Measurements from ENCODE around the gene HDAC7.

HDAC7 gene

DNA sequence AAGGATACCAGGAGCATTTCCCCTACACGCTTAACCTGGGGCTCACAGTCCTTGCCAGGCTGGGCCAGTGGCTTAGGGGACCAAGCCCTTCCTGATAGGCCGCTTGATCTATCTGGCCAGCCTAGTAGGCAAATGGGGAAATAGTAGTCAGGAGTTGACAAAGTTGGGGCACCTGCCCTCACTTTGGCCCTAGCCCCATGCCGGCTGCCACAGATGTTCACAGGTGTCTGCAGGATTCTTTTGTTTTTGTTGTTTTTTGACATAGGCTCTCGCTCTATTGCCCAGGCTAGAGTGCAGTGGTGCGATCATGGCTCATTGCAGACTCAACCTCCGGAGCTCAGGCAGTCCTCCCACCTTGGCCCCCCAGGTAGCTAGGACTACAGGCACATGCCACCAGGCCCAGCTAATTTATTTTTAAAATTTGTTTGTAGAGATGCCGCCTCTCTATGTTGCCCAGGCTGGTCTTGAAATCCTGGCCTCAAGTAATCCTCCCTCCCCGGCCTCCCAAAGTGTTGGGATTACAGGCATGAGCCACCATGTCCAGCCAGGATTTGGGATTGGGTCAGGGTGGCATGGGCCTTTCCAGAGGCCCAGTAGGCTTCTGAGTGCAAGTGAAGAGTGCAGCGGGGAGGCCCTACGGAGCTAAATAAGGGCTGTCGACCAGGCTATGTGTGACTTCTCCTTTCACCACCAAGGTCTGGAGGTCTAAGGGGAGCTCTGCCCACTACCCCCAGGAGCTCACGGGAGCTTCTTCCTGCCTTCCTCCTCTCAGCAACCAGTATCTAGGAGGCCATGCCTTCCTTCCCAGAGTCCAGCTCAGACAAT, 15.5 kb upstream of the HDAC7 start:
- DNase-seq, result no peak
- intact Hi-C loops (cut with DNase I), result loop anchor here (5.0 kb wide), 3 partner anchors 38 to 183 kb away; no protein-coding TSS in a partner anchor

DNA sequence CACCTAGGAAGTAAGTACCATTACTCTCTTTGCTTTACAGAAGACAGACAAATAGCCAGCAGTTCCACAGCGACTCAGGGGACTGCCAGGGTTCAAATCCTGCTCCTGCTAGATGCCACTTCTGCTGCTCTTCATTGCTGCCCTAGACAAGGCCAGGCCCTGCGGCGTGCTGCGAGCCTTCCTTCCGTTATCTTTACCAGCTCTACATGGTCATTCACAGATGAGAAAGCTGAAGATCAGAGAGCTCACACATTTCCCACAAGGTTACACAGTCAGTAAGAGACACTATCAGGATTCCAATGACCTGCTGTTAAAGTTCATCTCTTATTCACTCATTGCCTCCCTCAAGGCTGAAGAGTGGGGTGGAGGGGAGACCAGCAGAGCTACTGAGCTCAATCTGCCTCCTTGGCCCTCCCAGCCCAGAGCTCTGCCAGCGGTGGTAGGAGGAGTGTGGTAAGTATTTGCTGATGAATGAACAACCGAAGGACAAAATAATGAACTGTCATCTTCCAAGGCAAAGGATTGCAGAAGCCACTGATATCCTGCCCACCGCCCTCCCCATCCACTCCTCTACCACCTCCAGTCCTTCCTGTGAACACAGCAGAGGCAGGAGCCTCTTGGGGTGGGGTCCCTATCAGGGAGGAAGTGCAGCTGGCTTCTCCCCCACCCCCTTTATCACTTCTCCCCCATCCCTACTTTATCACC, 14.6 kb upstream of the HDAC7 start:
- no peak for DNase-seq
- intact Hi-C loops (cut with DNase I), result no loop called here

DNA sequence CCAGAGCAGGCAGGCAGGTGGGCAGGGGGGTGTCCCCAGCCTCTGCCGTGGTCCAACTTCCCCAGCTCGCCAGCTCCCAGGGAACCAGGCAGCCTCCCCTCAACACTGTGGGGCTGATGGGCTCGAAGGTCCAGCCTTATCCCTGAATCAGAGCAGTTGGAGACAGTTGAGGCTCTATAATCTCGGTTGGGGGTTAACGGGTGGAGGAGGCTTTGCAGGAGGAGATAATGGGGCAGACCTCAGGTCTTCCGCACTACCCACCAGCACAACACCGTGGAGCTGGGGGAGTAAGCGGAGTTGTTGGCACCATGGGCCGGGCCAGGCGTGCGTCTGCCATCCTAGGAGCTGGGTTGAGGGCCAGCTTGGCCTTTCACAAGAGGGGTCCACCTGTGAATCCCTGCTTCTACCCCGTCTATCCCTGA, 13.9 kb upstream of the HDAC7 start:
- intact Hi-C loops (cut with DNase I), result no loop called here
- DNase-seq, result no peak

DNA sequence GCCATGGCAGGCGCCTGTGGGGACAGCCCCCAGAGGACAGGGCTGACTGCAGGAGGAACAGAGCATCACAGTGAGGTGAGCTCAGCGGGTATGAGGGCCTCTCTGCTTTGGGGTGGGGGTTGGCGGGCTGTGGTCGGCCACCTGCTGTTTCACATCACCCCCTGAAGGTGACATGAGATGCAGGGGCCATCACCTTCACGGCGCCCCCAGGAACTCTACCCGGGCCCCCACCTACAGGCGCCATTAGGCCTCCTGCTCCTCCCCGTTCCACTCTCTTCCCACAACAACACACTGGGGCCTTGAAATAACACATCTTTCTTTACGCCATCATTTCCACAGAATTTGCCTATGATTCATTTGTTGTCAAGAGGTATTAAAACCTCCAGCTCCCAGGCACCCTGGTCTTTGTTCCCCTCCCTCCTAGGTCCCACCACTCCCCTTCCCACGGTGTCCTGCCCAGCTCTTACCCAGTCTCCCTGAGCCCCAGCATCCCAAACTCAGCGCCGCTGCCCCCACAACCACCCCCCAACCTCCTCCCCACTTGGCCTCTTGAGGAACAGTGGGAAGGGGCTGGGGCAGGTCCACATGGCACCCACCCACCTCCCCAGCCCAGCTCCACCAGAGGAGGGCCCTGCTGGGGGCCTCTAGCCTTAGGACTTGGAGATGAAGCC, 12.7 kb upstream of the HDAC7 start:
- intact Hi-C loops (cut with DNase I), result no loop called here
- DNase-seq, result no peak

DNA sequence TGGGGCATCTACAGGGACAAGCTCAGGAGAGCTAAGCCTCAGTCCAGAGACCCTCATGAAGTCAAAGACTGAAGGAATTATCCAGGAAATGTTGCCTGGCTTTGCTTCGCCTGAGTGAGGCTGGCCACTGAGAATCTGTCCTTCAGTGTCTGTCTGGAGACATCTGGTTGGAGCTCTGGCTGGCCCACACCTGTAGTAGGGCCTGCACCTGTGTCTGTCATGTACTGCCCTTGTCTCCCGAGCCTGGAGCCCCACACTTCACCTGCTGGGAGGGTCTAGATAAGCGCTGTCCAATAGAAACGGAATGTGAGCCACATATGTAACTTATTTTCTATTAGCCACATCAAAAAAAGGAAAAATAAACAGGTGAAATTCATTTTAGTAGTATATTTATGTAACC, 9.9 kb upstream of the HDAC7 start:
- DNase-seq, result no peak
- intact Hi-C loops (cut with DNase I), result no loop called here

DNA sequence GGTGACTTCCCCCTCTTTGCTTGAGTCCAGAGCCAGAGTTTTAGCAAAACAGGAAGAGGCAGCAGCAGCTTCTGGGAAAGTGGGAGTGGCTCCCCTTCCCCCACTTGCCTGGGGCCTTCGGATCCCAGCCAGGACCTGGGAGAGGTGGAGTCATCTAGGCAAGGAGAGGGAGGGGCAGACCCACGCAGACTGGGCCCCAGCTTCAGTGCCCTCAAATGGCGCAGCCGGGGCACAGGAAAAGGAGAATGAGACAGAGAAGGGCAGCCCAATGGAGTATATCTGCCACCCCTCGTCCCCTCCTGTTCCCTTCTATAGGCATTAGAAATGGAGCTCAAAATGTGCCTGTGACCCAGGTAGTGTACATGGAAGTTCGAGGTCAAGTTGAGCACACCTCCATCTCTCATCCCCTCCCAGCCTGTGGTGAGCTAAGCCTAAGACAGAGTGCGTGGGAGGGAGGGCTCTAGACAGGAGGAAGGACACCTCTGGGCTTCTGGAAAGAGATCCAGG, 9.3 kb upstream of the HDAC7 start:
- peak in 3 of 42 donors; percentile 17 to 43 (median 20) for DNase-seq
- intact Hi-C loops (cut with DNase I), result no loop called here

DNA sequence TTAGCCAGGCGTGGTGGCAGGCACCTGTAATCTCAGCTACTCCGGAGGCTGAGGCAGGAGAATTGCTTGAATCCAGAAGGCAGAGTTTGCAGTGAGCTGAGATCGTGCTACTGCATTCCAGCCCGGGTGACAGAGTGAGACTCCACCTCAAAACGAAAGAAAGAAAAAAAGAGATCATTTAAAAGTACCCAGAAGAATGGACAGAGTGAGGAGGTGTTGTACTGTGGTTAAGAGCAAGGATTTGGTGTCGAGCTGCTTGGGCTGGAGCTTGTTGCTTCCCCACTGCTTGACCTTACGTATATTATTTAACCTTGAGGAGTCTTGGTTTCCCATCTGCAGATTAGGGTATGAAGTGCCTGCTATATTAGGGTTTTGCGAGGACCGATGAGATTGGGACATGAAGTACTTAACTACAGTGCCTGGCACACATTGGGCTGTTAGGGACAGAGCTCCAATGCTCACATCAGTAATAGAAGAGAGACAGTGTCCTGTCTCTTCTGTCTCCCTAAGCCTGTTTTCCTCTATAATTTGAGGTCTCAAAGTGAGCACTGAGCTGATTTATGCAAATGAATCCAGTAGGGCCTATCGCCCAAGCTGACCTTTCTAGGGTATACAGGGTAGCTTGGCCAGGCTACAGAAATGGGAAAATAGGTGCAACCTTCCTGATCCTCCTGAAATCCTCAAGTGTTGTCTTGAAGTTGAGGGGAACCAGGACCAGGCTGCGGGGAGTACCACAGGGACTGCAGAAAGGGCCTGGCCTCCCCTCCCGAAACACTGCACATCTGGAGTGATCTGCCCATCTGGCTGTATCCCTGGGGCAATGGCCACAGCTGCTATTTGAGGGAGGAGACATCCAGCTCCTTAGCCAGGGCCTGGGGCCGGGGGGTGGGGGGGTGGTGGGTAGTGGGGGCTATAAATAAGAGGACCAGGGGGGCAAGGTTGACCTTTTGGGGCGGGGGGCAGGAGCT, 8.6 kb upstream of the HDAC7 start:
- no peak for DNase-seq
- intact Hi-C loops (cut with DNase I), result no loop called here

DNA sequence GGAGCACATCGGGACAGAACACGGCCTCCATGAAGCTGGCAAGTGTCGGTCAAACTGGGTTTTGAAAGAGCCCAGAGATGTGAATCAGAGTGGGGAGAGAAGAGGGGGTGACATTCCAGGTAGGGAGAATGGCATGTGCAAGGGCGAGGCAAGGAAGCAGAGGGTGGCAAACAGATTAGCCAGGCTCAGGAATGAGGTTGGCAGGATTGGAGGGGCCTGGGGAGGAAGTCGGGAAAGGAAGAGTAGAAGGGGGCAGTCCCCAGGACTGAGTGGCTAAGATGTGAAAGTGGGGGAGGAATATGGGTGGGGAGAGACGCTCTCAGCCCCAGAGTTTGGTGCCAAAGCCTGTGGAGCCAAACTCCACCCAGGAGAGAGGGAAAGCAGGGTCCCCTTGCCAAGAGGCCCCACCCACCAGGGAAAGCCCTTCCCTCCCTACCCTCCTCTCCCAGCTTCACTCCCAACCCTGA, 5.5 kb upstream of the HDAC7 start:
- DNase-seq, result no peak
- intact Hi-C loops (cut with DNase I), result no loop called here

DNA sequence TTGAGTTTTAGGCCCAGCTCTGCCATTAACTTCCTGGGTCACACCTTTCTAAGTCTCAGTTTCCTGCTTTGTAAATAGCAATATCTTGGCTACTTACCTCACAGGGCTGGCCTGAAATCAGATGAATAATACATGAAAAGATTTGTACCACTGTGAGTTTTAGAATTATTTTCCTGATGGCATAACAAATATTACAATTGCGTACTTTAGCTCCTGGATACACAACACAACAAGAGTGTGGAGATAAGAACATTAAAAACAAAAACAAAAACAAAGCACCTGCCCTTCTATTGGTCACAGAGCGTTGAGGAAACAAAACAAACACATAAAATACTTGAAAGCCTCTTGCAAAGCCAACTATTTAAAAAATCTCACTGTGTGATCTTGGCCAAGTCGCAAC, 4.9 kb upstream of the HDAC7 start:
- intact Hi-C loops (cut with DNase I), result no loop called here
- DNase-seq, result no peak

DNA sequence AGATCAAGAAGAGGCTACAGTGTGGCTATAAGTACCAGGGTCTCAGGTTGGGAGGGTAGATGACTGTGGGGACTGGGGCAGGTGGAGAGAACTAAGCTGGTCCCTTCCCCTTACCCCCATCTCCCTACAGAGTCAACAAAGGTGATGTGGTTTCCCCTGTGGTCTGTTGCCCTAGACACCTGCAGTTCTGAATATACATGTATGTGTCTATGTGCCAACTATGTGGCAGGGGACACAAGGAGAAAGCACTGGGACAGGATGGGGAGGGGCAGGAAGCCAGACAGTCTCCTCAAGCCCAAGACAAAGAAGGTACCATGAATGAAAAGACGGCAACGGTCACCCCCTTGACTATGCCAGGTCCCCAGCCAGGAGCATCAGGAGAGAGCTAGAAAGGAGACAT, 4.5 kb upstream of the HDAC7 start:
- no peak for DNase-seq

DNA sequence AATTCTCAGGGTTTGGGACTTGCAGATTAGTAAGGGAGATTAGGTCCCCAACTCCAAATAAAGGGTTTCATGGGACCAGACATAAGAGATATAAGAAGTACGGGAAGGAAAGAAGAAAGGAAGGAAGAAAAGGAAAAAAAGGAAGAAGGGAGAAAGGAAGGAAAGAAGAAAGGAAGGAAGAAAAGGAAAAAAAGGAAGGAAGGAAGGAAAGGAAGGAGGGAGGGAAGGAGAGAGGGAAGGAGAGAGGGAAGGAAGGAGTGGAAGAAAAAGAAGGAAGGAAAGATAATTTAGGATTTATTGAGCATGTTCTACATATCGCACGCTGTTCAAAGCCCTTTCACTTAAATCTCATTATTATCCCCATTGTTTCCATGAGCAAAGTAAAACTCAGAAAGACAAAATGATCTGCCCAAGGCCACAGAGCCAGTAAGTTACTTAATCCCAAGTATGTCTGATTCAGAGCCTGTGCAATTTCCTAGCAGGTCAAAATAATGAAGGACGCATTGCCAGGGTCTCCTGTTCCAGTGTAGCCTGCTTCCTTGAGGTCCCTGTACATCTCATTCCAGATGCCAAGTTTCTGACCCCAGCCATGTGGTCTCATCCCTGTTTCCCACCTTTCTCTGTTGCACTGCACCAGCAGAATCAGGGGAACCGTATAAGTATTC, 3.9 kb upstream of the HDAC7 start:
- DNase-seq, result no peak
- intact Hi-C loops (cut with DNase I), result no loop called here

More for the DNA sequence above, 4.5 kb upstream of the HDAC7 start:
- intact Hi-C loops (cut with DNase I), result no loop called here

DNA sequence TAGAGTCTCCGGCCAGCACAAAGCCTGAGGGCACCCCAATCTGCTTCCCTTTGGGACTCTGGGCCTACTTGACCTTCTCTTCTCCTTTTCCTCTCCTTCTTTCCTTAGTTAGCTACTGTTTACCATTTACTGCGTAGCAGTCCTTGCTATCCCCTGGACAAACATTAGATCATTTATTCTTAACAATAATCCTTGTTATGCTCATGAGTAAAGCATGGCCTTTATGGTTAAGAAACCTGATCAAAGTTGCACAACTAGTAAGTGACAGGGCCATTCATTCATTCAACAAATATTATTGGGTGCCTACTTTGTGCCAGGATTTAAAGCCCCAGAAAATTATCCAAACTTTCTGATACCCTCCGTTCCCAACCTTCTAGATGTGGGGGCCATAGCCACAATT, 3.2 kb upstream of the HDAC7 start:
- intact Hi-C loops (cut with DNase I), result no loop called here
- DNase-seq, result no peak

DNA sequence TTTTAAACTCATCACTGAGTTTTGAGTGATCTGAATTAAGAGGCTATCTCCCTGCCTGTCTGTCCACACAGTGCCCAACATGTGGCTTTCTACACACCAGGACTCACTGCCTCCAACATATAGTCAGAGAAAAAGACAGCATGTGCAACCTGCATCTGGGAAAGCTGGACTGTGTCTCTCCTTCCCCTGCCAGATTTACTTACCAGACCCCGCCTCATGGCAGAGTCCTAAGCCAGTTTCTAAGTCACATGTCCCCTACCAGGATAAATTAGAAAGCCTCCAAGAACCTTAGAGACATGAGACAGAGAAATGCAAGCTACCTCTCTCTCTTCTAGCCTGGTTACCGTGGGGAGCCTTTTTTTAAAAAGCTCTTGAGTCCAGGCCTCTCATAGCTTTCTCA, 2.7 kb upstream of the HDAC7 start:
- no peak for DNase-seq
- intact Hi-C loops (cut with DNase I), result no loop called here

DNA sequence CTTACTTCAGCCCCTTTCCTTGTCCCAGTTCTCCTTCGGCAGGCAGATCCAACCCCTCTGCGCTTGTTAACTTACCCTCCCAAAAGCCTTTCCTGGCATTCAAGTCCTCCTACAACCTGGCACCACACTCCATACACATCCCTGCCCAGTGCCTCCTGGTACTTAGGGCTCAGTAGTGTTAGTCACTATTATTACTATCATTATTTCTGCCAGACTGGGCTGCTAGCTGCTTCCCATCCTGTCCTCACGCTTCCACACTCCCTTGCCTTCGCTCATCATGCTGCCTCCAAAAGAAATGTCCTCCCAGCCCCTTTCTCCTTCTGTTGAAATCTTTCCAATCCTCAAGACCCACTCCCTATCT, 1.6 kb upstream of the HDAC7 start:
- intact Hi-C loops (cut with DNase I), result no loop called here
- DNase-seq, result no peak

DNA sequence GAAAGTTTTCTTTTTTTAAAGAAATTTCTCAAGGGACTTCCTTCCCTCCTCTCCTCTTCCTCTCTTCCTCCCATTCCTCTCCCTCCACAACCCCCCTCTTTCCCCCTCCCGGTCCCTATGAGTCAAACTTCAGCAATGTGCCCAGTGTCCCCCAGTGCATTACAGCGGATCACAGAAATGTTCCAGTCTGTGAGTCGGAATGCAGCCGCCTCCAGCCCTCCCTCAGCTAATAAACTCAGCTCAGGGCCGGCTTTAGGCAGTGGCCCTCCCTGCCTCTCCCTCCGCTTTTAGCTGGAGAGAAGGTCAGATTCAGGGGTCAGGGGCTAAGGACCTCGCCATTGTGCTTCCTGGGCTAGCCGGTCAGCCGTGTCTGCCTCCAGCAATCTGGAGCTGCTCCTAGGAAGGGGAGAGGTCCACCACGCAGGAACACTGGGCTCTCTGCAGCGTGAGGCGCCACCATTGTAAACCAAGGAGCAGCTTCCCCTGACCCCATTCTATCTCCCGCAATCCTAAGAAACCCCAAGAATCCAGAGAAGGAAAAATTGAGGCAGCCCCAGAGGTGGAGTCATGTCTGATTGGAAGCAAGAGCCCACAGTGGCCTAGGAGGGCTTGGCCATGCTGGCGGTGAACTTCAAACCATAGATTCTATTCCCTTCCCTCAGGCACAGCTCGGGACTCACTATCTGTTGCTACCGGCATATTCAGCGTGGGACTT, 1.1 kb upstream of the HDAC7 start:
- DNase-seq, result peak in 16 of 42 donors; percentile 23 to 87 (median 50)

DNA sequence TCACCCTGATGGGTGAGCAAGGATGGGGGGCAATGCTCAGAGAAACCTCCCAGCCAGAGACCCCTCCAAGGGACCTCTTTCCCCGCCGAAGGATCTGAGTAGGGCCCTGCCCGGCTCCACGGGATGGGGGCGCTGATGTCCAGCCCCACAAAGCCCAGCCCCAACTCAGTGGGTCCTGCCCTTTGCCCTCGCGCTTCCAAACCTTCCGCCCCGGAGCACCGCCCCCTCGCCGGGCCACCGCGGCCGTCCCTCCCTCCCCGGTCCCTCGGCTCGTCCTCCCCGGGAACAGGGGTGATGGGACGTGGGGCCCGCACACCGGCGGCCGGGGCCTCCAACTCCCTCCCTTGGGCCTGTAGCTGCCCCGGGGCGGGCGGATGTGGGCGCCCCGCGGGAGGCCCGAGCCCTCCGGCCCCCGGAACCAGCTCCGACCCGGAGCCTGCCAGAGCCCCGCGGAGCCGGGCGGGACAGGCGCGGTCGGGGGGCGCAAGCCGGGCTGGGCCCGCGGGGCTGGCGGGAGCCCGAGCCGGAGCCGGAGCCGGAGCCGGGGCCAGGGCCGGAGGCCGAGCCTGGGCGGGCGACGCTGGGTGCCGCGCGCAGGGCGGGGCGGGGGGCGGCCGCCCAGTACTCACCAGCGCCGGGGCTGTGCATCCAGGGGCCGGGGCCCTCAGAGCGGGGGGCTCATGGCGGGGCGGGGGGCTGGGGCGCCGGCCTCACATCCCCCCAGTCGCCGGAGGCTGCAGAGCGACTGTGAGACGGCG, 386 bp downstream of the HDAC7 start:
- intact Hi-C loops (cut with DNase I), result loop anchor here (1.0 kb wide), 1 partner anchor 40 kb away; no protein-coding TSS in a partner anchor
- peak in 41 of 42 donors; percentile 41 to 86 (median 68) for DNase-seq

More for the DNA sequence above, 1.1 kb upstream of the HDAC7 start:
- intact Hi-C loops (cut with DNase I), result no loop called here

All from head of caudate nucleus (tissue), 42 donors.